OCI-LY7 (cell line): ENCODE measurements around the gene HHEX.
"Not testable (repeated sequence)": the region's sequence is repeated elsewhere in the genome, so short reads cannot be mapped to it uniquely, and the experiment has no call there.

Experiments
- CTCF ChIP-seq: fragments of 200-600 bp; sonication (generic); conservative IDR thresholded peaks from 2 replicates; pipeline ENCODE4 v1.5.1; 2014; ENCODE audit warnings: mild to moderate bottlenecking, antibody characterized with exemption, low read length, moderate library complexity, mixed read lengths
- EZH2phosphoT487 ChIP-seq: fragments of 200-600 bp; sonication (generic); IDR thresholded peaks from 2 replicates; pipeline ENCODE4 v1.6.1; 2018; ENCODE audit warnings: low read depth, borderline replicate concordance, mild to moderate bottlenecking, mixed run types, antibody characterized with exemption, low read length, moderate library complexity, mixed read lengths

GRCh38 chr10:92650864-92651263 lies 38.9 kb upstream of the HHEX start:
- TF ChIP-seq CTCF, EZH2phosphoT487: not testable (repeated sequence)
